K562 (cell line): ENCODE measurements around the gene PCGF6. TPM values are rescaled to one million over a fixed set of nuclear protein-coding genes. Genes with fewer than 3 reads are reported as not detected.

Experiments
- ADNP ChIP-seq: fragments of 200-800 bp; sonication (Bioruptor generic); IDR thresholded peaks from 2 replicates; pipeline ENCODE4 v1.6.1; 2016; ENCODE audit warnings: missing genetic modification characterization, missing compliant biosample characterization
- ATF7 ChIP-seq: fragments of 450-650 bp; IDR thresholded peaks from 2 replicates; pipeline ENCODE4 v1.7.1; 2014; ENCODE audit warnings: mild to moderate bottlenecking, moderate library complexity
- ELF4 ChIP-seq: fragments of 450-650 bp; formaldehyde crosslinking; IDR thresholded peaks from 2 replicates; pipeline ENCODE4 v1.4.0; 2022; ENCODE audit warnings: missing genetic modification characterization
- ETS2 ChIP-seq: IDR thresholded peaks from 2 replicates; pipeline ENCODE4 v1.6.1; 2016; ENCODE audit warnings: borderline replicate concordance, missing genetic modification characterization, mild to moderate bottlenecking, moderate library complexity, missing compliant biosample characterization; ENCODE audit not compliant: poor library complexity, severe bottlenecking
- ETV1 ChIP-seq: fragments of 450-650 bp; conservative IDR thresholded peaks from 2 replicates; pipeline ENCODE4 v1.6.1; 2016; ENCODE audit warnings: missing genetic modification characterization, control low read depth, low read depth, missing compliant biosample characterization
- GABPB2 ChIP-seq: fragments of 250-450 bp; sonication (Bioruptor Pico); conservative IDR thresholded peaks from 2 replicates; pipeline ENCODE4 v1.5.1; 2021; ENCODE audit warnings: mild to moderate bottlenecking
- HMG20B ChIP-seq: fragments of 250-450 bp; sonication (Bioruptor Pico); IDR thresholded peaks from 2 replicates; pipeline ENCODE4 v1.5.0; 2021; ENCODE audit warnings: mild to moderate bottlenecking
- ILK ChIP-seq: fragments of 450-650 bp; IDR thresholded peaks from 2 replicates; pipeline ENCODE4 v1.6.1; 2016; ENCODE audit warnings: missing genetic modification characterization, low read depth, mild to moderate bottlenecking, missing compliant biosample characterization, moderate library complexity, borderline replicate concordance
- MYBL2 ChIP-seq, 2 experiments: fragments of 450-650 bp in 1 of 2; sonication (generic) in 1 of 2; formaldehyde crosslinking in 1 of 2; IDR thresholded peaks; 2 replicates each; pipeline versions ENCODE4 v1.6.1 to v1.8.1; 2017 to 2022; ENCODE audit warnings: borderline replicate concordance in 1 of 2, inconsistent platforms in 1 of 2, low read depth in 1 of 2, mild to moderate bottlenecking in 1 of 2, missing genetic modification reagents in 1 of 2, moderate library complexity in 1 of 2
- NFE2L1 ChIP-seq: fragments of 450-650 bp; IDR thresholded peaks from 2 replicates; pipeline ENCODE4 v1.6.1; 2016; ENCODE audit warnings: missing genetic modification characterization, low read depth, mild to moderate bottlenecking, missing compliant biosample characterization, moderate library complexity, borderline replicate concordance
- NFIX ChIP-seq: fragments of 250-450 bp; sonication (Bioruptor Pico); IDR thresholded peaks from 2 replicates; pipeline ENCODE4 v1.4.0; 2020; ENCODE audit warnings: low read depth, mild to moderate bottlenecking, moderate library complexity
- PCBP2 ChIP-seq: fragments of 200-400 bp; formaldehyde crosslinking; IDR thresholded peaks from 2 replicates; pipeline ENCODE4 v1.6.1; 2018; ENCODE audit warnings: low read length, low read depth, mild to moderate bottlenecking, moderate library complexity; ENCODE audit not compliant: poor library complexity, severe bottlenecking
- PTTG1 ChIP-seq: fragments of 450-650 bp; IDR thresholded peaks from 2 replicates; pipeline ENCODE4 v1.6.1; 2016; ENCODE audit warnings: low read depth, mild to moderate bottlenecking, missing genetic modification characterization, missing compliant biosample characterization
- PYGO2 ChIP-seq: fragments of 450-650 bp; IDR thresholded peaks from 2 replicates; pipeline ENCODE4 v1.6.1; 2016; ENCODE audit warnings: mild to moderate bottlenecking, missing genetic modification characterization, moderate library complexity, missing compliant biosample characterization
- TAF1 ChIP-seq: IDR thresholded peaks from 2 replicates; pipeline ENCODE4 v1.6.1; 2011; ENCODE audit warnings: mild to moderate bottlenecking, low read length, moderate library complexity; ENCODE audit not compliant: insufficient read depth, control insufficient read depth, severe bottlenecking; ENCODE audit errors: extremely low read depth
- ZNF408 ChIP-seq: fragments of 250-450 bp; sonication (Bioruptor Pico); IDR thresholded peaks from 2 replicates; pipeline ENCODE4 v1.4.0; 2020; ENCODE audit warnings: low read depth, mild to moderate bottlenecking, moderate library complexity
- ZSCAN29 ChIP-seq: fragments of 450-650 bp; IDR thresholded peaks from 2 replicates; pipeline ENCODE4 v1.6.1; 2017
- polyA plus RNA-seq, 8 experiments: library from polyadenylated mRNA; depleted of rRNA in 4 of 8; stranded (reverse) in 5 of 8; unstranded in 3 of 8; fragments of >200 nt; fragmentation: Nextera tagmentation in 2 of 8; fragmentation: Illumina TruSeq in 1 of 8; extraction: Ambion mirVana in 2 of 8; extraction: Trizol in 1 of 8; gene quantifications; 2 replicates each; pipeline versions ENCODE4 v1.2.1 to v1.2.3, GENCODE V29; 2011 to 2014; ENCODE audit warnings: inconsistent platforms in 1 of 8, missing spikeins in 1 of 8
- total RNA-seq, 7 experiments: library from RNA; depleted of rRNA in 6 of 7; stranded (reverse); fragments of >200 nt in 6 of 7; fragmentation: Illumina TruSeq in 2 of 7; extraction: Trizol in 2 of 7; gene quantifications; 2 replicates each; pipeline versions ENCODE4 v1.2.1 to v1.2.3, GENCODE V29; 2011 to 2021; ENCODE audit warnings: low replicate concordance in 1 of 7
- TF ChIP-seq, protein P1 (sequence below): fragments of 250-450 bp; sonication (Bioruptor Pico); IDR thresholded peaks from 2 replicates; pipeline ENCODE4 v1.9.0; 2021; ENCODE audit warnings: mild to moderate bottlenecking
- TF ChIP-seq, protein P2 (sequence below): fragments of 200-400 bp; formaldehyde crosslinking; IDR thresholded peaks from 2 replicates; pipeline ENCODE4 v1.6.1; 2017; ENCODE audit warnings: mild to moderate bottlenecking, low read depth, low read length, moderate library complexity
- TF ChIP-seq, protein P3 (sequence below): IDR thresholded peaks from 3 replicates; pipeline ENCODE4 v1.6.1; 2011; ENCODE audit warnings: borderline replicate concordance, mild to moderate bottlenecking; ENCODE audit not compliant: insufficient read length, insufficient read depth
- TF ChIP-seq, protein P4 (sequence below): sonication (generic); formaldehyde crosslinking; IDR thresholded peaks from 2 replicates; pipeline ENCODE4 v1.8.0; 2022; ENCODE audit warnings: missing genetic modification reagents, mild to moderate bottlenecking, moderate library complexity, borderline replicate concordance

Gene PCGF6
- total and polyA plus RNA-seq, 9 of the 15 experiments (the other 6 are each of a cell fraction or from before 2014, with no cell fraction given) = 8.4 to 24.6 (median 20.6) TPM

DNA sequence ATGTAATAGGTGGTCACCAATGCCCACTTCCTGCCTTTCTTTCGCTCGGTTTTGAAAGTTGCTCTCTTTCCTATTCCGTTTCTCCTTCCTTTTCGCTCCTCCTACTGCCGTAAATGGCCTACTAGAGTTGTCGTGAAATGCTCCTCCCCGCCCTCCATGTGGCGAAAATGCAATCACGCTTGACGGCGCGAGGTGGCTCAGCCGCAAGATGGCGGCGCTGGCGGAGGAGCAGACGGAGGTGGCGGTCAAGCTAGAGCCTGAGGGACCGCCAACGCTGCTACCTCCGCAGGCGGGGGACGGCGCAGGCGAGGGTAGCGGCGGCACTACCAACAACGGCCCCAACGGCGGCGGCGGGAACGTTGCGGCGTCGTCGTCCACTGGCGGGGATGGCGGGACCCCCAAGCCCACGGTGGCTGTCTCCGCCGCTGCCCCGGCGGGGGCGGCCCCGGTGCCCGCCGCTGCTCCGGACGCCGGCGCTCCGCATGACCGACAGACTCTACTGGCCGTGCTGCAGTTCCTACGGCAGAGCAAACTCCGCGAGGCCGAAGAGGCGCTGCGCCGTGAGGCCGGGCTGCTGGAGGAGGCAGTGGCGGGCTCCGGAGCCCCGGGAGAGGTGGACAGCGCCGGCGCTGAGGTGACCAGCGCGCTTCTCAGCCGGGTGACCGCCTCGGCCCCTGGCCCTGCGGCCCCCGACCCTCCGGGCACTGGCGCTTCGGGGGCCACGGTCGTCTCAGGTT lies 17.0 kb upstream of the PCGF6 start, which contains the start of gene TAF5 (continued):
- TF ChIP-seq MYBL2 (IDR thresholded peaks at IDR 0.05; ENCODE audit: low read depth) (peak; percentile 59), MYBL2 (CRISPR knock-in tag; IDR thresholded peaks at IDR 0.05; ENCODE audit: borderline replicate concordance) (no peak), PCBP2 (no peak), ETS2 (no peak), GABPB2 (CRISPR knock-in tag) (no peak), NFE2L1 (no peak), NFIX (no peak), ELF4 (no peak), ADNP (no peak), TAF1 (peak; percentile 100), ATF7 (0 out of 2 replicates have a peak, but pooled peaks have one; percentile 10), ILK (tag) (no peak), ETV1 (tag) (peak; percentile 45; the same call in 1 of the 2 replicates), PYGO2 (tag) (no peak), PTTG1 (no peak), ZSCAN29 (0 out of 2 replicates have a peak, but pooled peaks have one; percentile 44), ZNF408 (CRISPR knock-in tag) (no peak), HMG20B (CRISPR knock-in tag) (no peak)
- TF ChIP-seq, protein P1, sequence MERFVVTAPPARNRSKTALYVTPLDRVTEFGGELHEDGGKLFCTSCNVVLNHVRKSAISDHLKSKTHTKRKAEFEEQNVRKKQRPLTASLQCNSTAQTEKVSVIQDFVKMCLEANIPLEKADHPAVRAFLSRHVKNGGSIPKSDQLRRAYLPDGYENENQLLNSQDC (CRISPR knock-in tag) = no peak
- TF ChIP-seq, protein P2, sequence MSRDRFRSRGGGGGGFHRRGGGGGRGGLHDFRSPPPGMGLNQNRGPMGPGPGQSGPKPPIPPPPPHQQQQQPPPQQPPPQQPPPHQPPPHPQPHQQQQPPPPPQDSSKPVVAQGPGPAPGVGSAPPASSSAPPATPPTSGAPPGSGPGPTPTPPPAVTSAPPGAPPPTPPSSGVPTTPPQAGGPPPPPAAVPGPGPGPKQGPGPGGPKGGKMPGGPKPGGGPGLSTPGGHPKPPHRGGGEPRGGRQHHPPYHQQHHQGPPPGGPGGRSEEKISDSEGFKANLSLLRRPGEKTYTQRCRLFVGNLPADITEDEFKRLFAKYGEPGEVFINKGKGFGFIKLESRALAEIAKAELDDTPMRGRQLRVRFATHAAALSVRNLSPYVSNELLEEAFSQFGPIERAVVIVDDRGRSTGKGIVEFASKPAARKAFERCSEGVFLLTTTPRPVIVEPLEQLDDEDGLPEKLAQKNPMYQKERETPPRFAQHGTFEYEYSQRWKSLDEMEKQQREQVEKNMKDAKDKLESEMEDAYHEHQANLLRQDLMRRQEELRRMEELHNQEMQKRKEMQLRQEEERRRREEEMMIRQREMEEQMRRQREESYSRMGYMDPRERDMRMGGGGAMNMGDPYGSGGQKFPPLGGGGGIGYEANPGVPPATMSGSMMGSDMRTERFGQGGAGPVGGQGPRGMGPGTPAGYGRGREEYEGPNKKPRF = no peak
- TF ChIP-seq, protein P3, sequence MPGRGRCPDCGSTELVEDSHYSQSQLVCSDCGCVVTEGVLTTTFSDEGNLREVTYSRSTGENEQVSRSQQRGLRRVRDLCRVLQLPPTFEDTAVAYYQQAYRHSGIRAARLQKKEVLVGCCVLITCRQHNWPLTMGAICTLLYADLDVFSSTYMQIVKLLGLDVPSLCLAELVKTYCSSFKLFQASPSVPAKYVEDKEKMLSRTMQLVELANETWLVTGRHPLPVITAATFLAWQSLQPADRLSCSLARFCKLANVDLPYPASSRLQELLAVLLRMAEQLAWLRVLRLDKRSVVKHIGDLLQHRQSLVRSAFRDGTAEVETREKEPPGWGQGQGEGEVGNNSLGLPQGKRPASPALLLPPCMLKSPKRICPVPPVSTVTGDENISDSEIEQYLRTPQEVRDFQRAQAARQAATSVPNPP = no peak
- TF ChIP-seq, protein P4, sequence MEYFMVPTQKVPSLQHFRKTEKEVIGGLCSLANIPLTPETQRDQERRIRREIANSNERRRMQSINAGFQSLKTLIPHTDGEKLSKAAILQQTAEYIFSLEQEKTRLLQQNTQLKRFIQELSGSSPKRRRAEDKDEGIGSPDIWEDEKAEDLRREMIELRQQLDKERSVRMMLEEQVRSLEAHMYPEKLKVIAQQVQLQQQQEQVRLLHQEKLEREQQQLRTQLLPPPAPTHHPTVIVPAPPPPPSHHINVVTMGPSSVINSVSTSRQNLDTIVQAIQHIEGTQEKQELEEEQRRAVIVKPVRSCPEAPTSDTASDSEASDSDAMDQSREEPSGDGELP (CRISPR knock-in tag) = no peak; the same call in 1 of the 2 replicates
